IMR-90 (cell line): ENCODE results near the gene KCNK15. TPM values are rescaled to one million over a fixed set of nuclear protein-coding genes. Genes with fewer than 3 reads are reported as not detected.

Experiments used
- ATAC-seq: fragments of 200-7000 bp; cut with Tn5 transposase; 2 replicates; pipeline ENCODE4 v1.9.1; 2020; ENCODE audit warnings: low read depth, mild to moderate bottlenecking, moderate library complexity
- BruUV-seq: library from RNA; stranded (reverse); fragments of 400-500 nt; replicated peaks from 2 replicates; lab custom pipeline; 2021; lab: Mats Ljungman, UMichigan
- CTCF ChIA-PET: fragments of 300-600 bp; formaldehyde crosslinking; extraction: SDS; loops from one replicate; lab custom pipeline; 2021; ENCODE audit warnings: antibody characterized with exemption; lab: Yijun Ruan, JAX
- POLR2A ChIA-PET: fragments of 300-600 bp; sonication (Branson Sonifier 250); formaldehyde crosslinking; loops from one replicate; lab custom pipeline; 2022; ENCODE audit warnings: antibody characterized with exemption; ENCODE audit not compliant: unreplicated experiment; lab: Charles Lee
- DNase-seq: peaks from one replicate; pipeline ENCODE4 v3.0.0; 2013
- H2AFZ ChIP-seq: replicated peaks from 2 replicates; pipeline ENCODE3; 2013; ENCODE audit warnings: low read length, mild to moderate bottlenecking; ENCODE audit not compliant: poor library complexity
- H2AK5ac ChIP-seq: 2 replicates; pipeline ENCODE4 v1.6.1; 2013; ENCODE audit warnings: low read depth, low read length, inconsistent platforms
- H2AK9ac ChIP-seq: replicated peaks from 2 replicates; pipeline ENCODE3; 2013; ENCODE audit warnings: mild to moderate bottlenecking, low read depth, low read length, moderate library complexity; ENCODE audit not compliant: poor library complexity
- H2BK120ac ChIP-seq: 2 replicates; pipeline ENCODE4 v1.6.1; 2013; ENCODE audit warnings: low read depth, low read length, inconsistent platforms
- H2BK15ac ChIP-seq: 3 replicates; pipeline ENCODE4 v1.6.1; 2013; ENCODE audit warnings: low read depth, low read length, inconsistent platforms
- H2BK20ac ChIP-seq: 2 replicates; pipeline ENCODE4 v1.6.1; 2013; ENCODE audit warnings: low read depth, mild to moderate bottlenecking, inconsistent platforms, low read length, moderate library complexity
- H2BK5ac ChIP-seq: 2 replicates; pipeline ENCODE4 v1.6.1; 2013; ENCODE audit warnings: mild to moderate bottlenecking, low read depth, low read length, inconsistent platforms; ENCODE audit not compliant: poor library complexity, severe bottlenecking
- H3K14ac ChIP-seq: replicated peaks from 2 replicates; pipeline ENCODE4 v1.6.1; 2013; ENCODE audit warnings: low read depth, low read length, inconsistent platforms
- H3K18ac ChIP-seq: 2 replicates; pipeline ENCODE4 v1.6.1; 2013; ENCODE audit warnings: low read depth, low read length, control low read depth
- H3K23ac ChIP-seq: 2 replicates; pipeline ENCODE4 v1.6.1; 2013; ENCODE audit warnings: low read depth, low read length, inconsistent platforms
- H3K27ac ChIP-seq: 2 replicates; pipeline ENCODE4 v1.5.1; 2013; ENCODE audit warnings: mild to moderate bottlenecking, control low read depth, low read length; ENCODE audit not compliant: insufficient read depth
- H3K27me3 ChIP-seq: 2 replicates; pipeline ENCODE4 v1.6.1; 2013; ENCODE audit warnings: low read length; ENCODE audit not compliant: control insufficient read depth, insufficient read depth
- H3K36me3 ChIP-seq: 2 replicates; pipeline ENCODE4 v1.6.1; 2013; ENCODE audit warnings: low read length, mixed read lengths; ENCODE audit not compliant: control insufficient read depth, insufficient read depth
- H3K4ac ChIP-seq: 2 replicates; pipeline ENCODE4 v1.6.1; 2013; ENCODE audit warnings: low read depth, low read length, inconsistent platforms
- H3K4me1 ChIP-seq: 2 replicates; pipeline ENCODE4 v1.6.1; 2013; ENCODE audit warnings: low read length, mixed read lengths; ENCODE audit not compliant: control insufficient read depth, insufficient read depth
- H3K4me2 ChIP-seq: 2 replicates; pipeline ENCODE4 v1.6.1; 2013; ENCODE audit warnings: low read depth, mild to moderate bottlenecking, control low read depth, low read length, moderate library complexity
- H3K4me3 ChIP-seq: 2 replicates; pipeline ENCODE4 v1.5.1; 2013; ENCODE audit warnings: low read depth, mild to moderate bottlenecking, control low read depth, low read length, moderate library complexity; ENCODE audit not compliant: insufficient read depth
- H3K56ac ChIP-seq: 2 replicates; pipeline ENCODE4 v1.6.1; 2013; ENCODE audit warnings: low read length, inconsistent platforms; ENCODE audit not compliant: insufficient read depth; ENCODE audit errors: extremely low read depth
- H3K79me1 ChIP-seq, 2 experiments: 2 replicates each; pipeline ENCODE4 v1.6.1; 2013; ENCODE audit warnings: low read length in 2 of 2, inconsistent platforms in 1 of 2, low read depth in 1 of 2
- H3K9ac ChIP-seq: 2 replicates; pipeline ENCODE4 v1.6.1; 2013; ENCODE audit warnings: low read depth, low read length, control low read depth
- H3K9me1 ChIP-seq: 2 replicates; pipeline ENCODE4 v1.6.1; 2013; ENCODE audit warnings: low read length, inconsistent platforms; ENCODE audit not compliant: insufficient read depth
- H3K9me3 ChIP-seq: 2 replicates; pipeline ENCODE4 v1.6.1; 2013; ENCODE audit warnings: low read length; ENCODE audit not compliant: control insufficient read depth, insufficient read depth
- H4K20me1 ChIP-seq: 2 replicates; pipeline ENCODE4 v1.6.1; 2013; ENCODE audit warnings: low read length, inconsistent platforms; ENCODE audit not compliant: insufficient read depth
- H4K5ac ChIP-seq: 2 replicates; pipeline ENCODE4 v1.6.1; 2013; ENCODE audit warnings: mild to moderate bottlenecking, low read depth, low read length, control low read depth
- H4K8ac ChIP-seq, 2 experiments: 2 replicates each; pipeline ENCODE4 v1.6.1; 2013; ENCODE audit warnings: low read depth in 2 of 2, low read length in 2 of 2, control low read depth in 1 of 2, inconsistent platforms in 1 of 2
- H4K91ac ChIP-seq: 2 replicates; pipeline ENCODE4 v1.6.1; 2013; ENCODE audit warnings: low read depth, low read length, inconsistent platforms; ENCODE audit not compliant: insufficient read depth
- CEBPB ChIP-seq: IDR thresholded peaks from 2 replicates; pipeline ENCODE4 v1.6.1; 2012; ENCODE audit warnings: low read depth, low read length, improper control_type of control experiment
- CTCF ChIP-seq: conservative IDR thresholded peaks from 2 replicates; pipeline ENCODE4 v1.5.1; 2012; ENCODE audit warnings: mild to moderate bottlenecking, low read depth, low read length, improper control_type of control experiment
- ELK1 ChIP-seq: fragments of 150-350 bp; IDR thresholded peaks from 2 replicates; pipeline ENCODE4 v1.6.1; 2016; ENCODE audit warnings: low read depth, mild to moderate bottlenecking, low read length, moderate library complexity, borderline replicate concordance
- FOS ChIP-seq: fragments of 150-350 bp; IDR thresholded peaks from 2 replicates; pipeline ENCODE4 v1.6.1; 2016; ENCODE audit warnings: low read depth, low read length
- MAFK ChIP-seq: IDR thresholded peaks from 2 replicates; pipeline ENCODE4 v1.6.1; 2012; ENCODE audit warnings: low read depth, low read length, improper control_type of control experiment
- NFE2L2 ChIP-seq: fragments of 150-350 bp; IDR thresholded peaks from 2 replicates; pipeline ENCODE4 v1.6.1; 2016; ENCODE audit warnings: low read depth, mild to moderate bottlenecking, low read length
- RAD21 ChIP-seq: IDR thresholded peaks from 2 replicates; pipeline ENCODE4 v1.6.1; 2012; ENCODE audit warnings: low read length, improper control_type of control experiment
- RFX5 ChIP-seq: IDR thresholded peaks from 2 replicates; pipeline ENCODE4 v1.8.0; 2012; ENCODE audit warnings: low read depth, mild to moderate bottlenecking, low read length, moderate library complexity
- SMC3 ChIP-seq: fragments of 150-350 bp; IDR thresholded peaks from 2 replicates; pipeline ENCODE4 v1.6.1; 2016; ENCODE audit warnings: low read depth, mild to moderate bottlenecking, antibody characterized with exemption, low read length, moderate library complexity
- USF2 ChIP-seq: fragments of 150-350 bp; IDR thresholded peaks from 2 replicates; pipeline ENCODE4 v1.6.1; 2017; ENCODE audit warnings: mild to moderate bottlenecking, antibody characterized with exemption, low read length, low read depth
- WGBS, 2 experiments: methylation state at CpG; one replicate each; pipeline versions ENCODE4 v1.1.5 to v1.1.7; 2013; ENCODE audit warnings: missing lambda C conversion rate in 2 of 2; ENCODE audit not compliant: insufficient read length in 1 of 2; ENCODE audit errors: extremely low coverage in 2 of 2; 5-methylcytosine and 5-hydroxymethylcytosine counted together
- dilution Hi-C: fragments of 300-500 bp; cut with HindIII; formaldehyde crosslinking; loops from one replicate; pipeline ENCODE4 v1.14.3; 2018; ENCODE audit warnings: low sequenced_read_pairs; ENCODE audit not compliant: unreplicated experiment
- in situ Hi-C: fragments of 300-500 bp; cut with MboI; formaldehyde crosslinking; loops from 3 replicates; pipeline ENCODE4 v1.14.3; 2019; ENCODE audit warnings: low sequenced_read_pairs, inconsistent platforms, mixed read lengths
- intact Hi-C: fragments of 100-400 bp; cut with micrococcal nuclease; formaldehyde crosslinking; loops from 2 replicates; pipeline ENCODE4 v1.10.0; 2022
- polyA plus RNA-seq, 3 experiments: library from polyadenylated mRNA; depleted of rRNA; stranded (reverse); fragments of >200 nt; gene quantifications; 2 replicates each; pipeline ENCODE4 v1.2.3, GENCODE V29; 2012; ENCODE audit warnings: low replicate concordance in 1 of 3
- total RNA-seq: library from RNA; depleted of rRNA; stranded (reverse); fragments of >200 nt; gene quantifications from 2 replicates; pipeline ENCODE4 v1.2.3, GENCODE V29; 2012

The KCNK15 gene
- total and polyA plus RNA-seq, 2 of the 4 experiments (the other 2 are of a cell fraction), result not detected

- Histone ChIP-seq H3K9me3 (no peaks in the 10 kb centered on the region), H3K4me1 (peaks cover 14% of the 10 kb centered on the region), H2AK5ac (peak overlapping the region; percentile 57; the same call in 1 of the 2 replicates), H2BK120ac (no peak overlapping the region), H3K36me3 (no peaks in the 10 kb centered on the region), H2BK5ac (no peak overlapping the region), H2BK20ac (no peak overlapping the region), H2AK9ac (no peak overlapping the region), H3K23ac (no peak overlapping the region), H4K20me1 (no peaks in the 10 kb centered on the region), H4K91ac (no peak overlapping the region; the same call in 1 of the 2 replicates), H3K79me1 (no peaks in the 10 kb centered on the region), H3K4ac (no peak overlapping the region; the same call in 1 of the 2 replicates), H3K14ac (no peak overlapping the region), H3K27me3 (no peaks in the 10 kb centered on the region; the same call in 1 of the 2 replicates), H3K9ac (no peak overlapping the region), H3K4me2 (no peak overlapping the region), H3K18ac (no peak overlapping the region), H4K5ac (no peak overlapping the region), H3K27ac (no peak overlapping the region), H4K8ac (no peak overlapping the region), H3K4me3 (no peak overlapping the region), H2AFZ (no peak overlapping the region), H2BK15ac (no peak overlapping the region), H3K56ac (no peak overlapping the region), H3K9me1 (no peaks in the 10 kb centered on the region)
- ATAC-seq, result no peak
- dilution Hi-C loops, result no loop called here
- TF ChIP-seq MAFK, result no peak
- TF ChIP-seq RFX5, result no peak
- no peak for TF ChIP-seq USF2
- TF ChIP-seq NFE2L2, result no peak
- TF ChIP-seq CEBPB, result no peak
- TF ChIP-seq ELK1, result no peak
- TF ChIP-seq FOS, result no peak
- TF ChIP-seq CTCF, result no peak
- no peak for TF ChIP-seq RAD21
- TF ChIP-seq SMC3, result no peak
- ChIA-PET CTCF (no interaction called here), POLR2A (no interaction called here)
- intact Hi-C loops, result no loop called here
- in situ Hi-C loops, result no loop called here
- WGBS, 2 experiments, result 86% methylated on average over 9 of the region's 11 CpGs; no CpG with 5 or more reads in 1 of the 2 experiments
- no peak for DNase-seq
- BruUV-seq, result no TSS peak
Observed at GRCh38 chr20:44727039-44727438, 18.6 kb upstream of the KCNK15 start.
